TTC549 (cell line): ENCODE data around the gene OR6A2.
A peak's percentile ranks its signal among the peaks of the same experiment; 100 is the strongest.
"Not testable (repeated sequence)": the region's sequence is repeated elsewhere in the genome, so short reads cannot be mapped to it uniquely, and the experiment has no call there.

Source experiments
- FAIRE-seq: peaks from 2 replicates; lab custom pipeline; 2012; peaks lifted over from hg19 to GRCh38; lab: Jason Lieb, UNC

OR6A2 gene

GRCh38 chr11:6799402-6799801 is at the start of gene OR6A2:
OR6A2 (minus strand) TSS chr11:6799689; CDS start chr11:6795708, 3,981 bp downstream.
- FAIRE-seq: no peak

DNA sequence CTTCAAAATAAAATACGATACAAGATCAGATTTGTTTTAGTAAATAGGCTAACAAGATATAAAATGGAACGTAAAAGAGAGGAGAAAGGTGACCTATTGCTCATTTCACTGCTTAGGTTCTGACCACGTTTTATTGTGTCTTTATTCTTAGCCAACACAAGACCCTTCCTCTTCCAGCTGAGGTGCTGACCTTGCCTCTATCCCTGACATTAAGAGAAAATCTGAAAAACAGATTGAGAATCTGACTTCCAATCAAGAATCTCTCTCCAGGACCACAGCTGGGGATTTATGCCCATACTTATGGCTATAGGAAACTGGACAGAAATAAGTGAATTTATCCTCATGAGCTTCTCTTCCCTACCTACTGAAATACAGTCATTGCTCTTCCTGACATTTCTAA is 45.9 kb upstream of the OR6A2 start, which contains the start of gene OR10A5:
TSS of gene OR10A5 (plus strand) at position 301 of the 400 bp plus-strand sequence. CDS start at position 301, 0 bp downstream.
- FAIRE-seq: no peak

- no peak for FAIRE-seq
Observed at GRCh38 chr11:6844356-6844755, 44.9 kb upstream of the OR6A2 start.

DNA sequence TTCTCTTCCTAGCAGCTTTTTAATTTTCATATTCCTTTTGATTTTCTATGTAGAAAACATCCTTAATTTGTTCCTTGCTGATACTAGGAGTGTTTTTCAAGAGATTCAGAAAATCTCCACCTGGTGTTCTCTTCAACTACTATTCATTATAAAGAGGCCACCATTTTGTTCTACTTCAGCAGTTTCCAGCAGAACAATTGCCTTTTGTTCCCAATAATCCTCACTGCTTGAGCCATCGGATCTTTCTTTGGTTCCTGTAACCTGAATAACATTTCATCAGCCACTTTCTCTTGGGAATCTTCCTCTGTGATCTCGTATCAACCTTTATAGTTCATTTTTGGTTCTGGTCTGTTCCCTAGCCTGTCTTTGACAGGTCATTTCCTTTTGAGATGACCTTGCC is 44.2 kb upstream of the OR6A2 start:
- FAIRE-seq: no peak

DNA sequence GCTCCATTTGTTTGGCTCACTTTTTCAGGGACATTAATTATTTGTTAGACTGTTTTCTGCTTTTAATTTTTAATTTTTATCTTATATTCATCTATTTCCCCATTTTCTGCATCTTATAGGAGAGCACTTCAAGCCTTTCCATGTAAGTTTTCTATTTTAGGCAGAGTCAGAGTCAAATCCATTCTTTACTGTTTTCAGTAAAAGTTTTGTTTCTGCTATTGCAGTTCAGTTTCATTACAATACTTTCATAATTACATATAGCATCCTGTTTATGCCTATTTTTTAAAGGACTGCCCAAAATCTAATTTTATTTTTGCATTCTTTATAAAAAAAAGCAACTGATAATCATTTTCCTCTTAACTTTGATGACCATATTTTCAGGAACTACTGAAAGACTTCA is 42.2 kb upstream of the OR6A2 start:
- FAIRE-seq: no peak

DNA sequence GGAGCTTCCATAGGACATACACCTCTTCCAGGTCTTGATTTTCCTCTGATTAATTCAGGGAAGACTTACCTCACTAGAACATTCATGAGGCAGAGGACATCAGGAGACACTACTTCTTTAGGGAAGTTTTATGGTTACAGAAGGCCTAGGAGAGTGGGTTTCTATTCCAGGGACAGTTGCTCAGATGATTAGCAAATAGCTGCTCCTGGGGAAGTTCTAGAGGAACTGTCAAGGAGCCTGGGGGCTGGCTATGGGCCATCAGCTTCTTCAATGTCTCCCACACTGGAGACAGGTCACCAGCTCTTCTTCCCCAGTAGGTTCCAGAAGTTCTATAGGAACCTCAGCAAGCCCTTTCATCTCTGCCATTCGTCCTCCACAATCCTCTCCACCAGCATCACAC is 34.5 kb upstream of the OR6A2 start:
- no peak for FAIRE-seq

DNA sequence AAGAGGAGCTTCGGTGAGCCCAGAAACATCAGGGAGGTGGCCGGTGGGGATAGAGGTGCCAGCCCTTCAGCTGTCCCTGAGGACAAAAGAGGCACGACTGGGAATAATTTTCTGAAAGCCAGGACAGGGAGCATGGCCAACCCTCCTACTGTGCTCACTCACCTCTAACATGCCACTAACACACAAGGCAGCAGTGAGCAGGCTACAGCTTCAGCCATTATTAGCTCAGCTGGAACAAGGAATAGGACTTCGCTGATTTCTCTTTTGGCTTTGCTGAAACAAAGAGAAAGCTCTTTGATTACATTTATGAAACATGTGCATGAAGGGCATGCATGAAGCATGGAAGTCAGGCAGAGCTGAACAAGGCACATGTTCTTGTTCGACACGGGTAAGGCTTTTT is 33.9 kb upstream of the OR6A2 start:
- no peak for FAIRE-seq

- no peak for FAIRE-seq
Observed at GRCh38 chr11:6828103-6828502, 28.6 kb upstream of the OR6A2 start.

GRCh38 chr11:6825231-6825744 is 25.8 kb upstream of the OR6A2 start:
- no peak for FAIRE-seq

DNA sequence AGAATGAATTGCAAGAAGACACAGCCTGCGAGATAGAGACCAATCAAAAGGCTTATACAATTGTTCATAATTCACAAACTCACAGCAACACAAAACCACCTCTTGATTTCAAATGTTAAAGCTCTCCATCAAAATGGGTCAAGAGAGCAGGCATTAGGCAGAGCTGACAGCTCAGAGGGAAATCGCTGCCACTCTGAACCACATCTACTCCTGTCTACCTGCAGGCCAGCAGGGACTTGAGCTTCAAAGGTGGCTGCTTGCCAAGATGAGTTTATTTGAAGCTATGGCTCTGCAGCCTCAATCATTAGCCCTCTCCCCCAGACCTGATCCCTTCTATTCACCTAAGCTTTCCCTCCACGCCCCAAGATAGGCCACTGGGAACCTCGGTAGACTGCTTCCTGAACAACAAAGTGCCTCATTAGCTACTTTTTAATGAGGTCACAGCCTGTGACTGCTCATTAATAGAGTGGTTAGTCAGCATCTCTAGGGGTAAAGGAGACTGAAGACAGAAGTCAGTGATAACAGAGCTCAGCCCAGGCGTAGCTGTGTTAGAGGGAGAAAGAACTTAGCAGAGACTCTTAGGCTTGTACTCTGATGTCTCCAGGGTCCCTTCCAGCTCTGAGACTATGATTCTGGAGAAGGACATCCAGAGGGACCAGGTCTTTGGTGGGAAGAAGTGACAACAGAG is 24.8 kb upstream of the OR6A2 start:
- no peak for FAIRE-seq

DNA sequence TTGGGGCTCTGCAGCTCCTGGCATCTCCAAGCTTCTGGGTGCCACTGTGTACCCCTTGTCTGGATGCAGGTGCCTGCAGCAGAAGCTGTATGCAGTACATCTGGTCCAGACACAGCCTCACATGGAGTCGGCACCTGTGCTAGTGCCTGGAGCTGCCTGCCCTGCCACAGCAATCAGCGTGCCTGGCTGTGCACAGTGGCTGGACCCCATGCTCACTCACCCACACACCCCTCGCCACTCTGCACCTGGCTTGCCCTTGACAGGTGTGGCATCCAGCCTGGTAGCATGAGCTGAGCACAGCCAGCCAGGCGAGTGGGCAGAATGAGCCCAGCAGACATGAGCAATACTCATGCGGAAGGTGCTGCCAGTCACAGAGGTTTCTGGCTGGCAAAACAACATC is 19.5 kb upstream of the OR6A2 start:
- FAIRE-seq: no peak

GRCh38 chr11:6817694-6818093 is 18.2 kb upstream of the OR6A2 start:
- FAIRE-seq: no peak

DNA sequence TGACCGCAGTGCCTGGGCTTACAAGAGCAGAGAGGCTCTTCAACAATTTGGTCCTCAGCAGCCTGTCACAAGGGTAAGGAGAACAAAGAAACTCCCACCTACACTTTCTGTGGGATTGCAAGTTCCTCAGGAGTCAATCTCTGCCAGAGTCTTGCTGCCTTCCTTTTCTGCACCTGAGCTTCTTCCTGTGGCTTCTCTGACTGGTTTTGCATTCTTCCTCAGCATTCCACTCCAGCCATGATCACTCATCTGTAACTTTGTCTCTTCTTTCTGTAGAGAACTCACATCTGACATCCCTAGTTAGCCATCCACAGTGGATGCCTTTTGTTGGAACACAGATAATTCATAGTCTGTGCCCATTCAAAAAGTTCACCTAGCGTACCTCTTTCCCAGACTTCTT is 14.2 kb upstream of the OR6A2 start:
- FAIRE-seq: no peak

DNA sequence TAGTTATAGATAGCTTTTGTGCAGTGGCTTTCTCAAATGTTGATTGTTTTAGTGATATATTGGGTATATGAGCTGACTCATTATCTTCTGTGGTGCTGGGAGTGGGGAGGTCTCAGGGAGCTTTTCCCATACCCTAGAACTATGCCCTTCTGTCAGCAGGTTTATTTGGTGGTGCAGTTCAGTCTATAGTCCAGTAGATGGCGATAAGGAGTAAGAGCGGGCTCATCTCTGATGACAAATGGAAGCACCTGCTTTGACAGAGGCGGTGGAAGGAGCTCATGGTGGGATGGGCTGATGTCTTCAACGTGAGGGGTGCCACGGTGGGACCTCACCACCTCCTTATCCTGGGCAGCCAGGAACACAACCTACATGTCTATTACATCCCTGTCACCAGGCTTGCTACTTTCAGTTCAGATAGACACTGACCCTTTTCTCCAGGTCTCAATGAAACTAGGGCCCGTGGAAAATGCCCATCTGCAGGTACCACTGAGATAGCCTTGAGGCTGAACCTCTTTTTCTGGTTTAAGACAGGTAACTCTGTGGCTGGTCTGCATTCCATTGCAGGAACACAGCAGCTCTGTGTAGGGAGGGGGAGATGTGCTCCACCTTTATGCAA is 13.0 kb upstream of the OR6A2 start:
- no peak for FAIRE-seq

GRCh38 chr11:6801075-6801474 is 1.6 kb upstream of the OR6A2 start:
- not testable (repeated sequence) for FAIRE-seq

DNA sequence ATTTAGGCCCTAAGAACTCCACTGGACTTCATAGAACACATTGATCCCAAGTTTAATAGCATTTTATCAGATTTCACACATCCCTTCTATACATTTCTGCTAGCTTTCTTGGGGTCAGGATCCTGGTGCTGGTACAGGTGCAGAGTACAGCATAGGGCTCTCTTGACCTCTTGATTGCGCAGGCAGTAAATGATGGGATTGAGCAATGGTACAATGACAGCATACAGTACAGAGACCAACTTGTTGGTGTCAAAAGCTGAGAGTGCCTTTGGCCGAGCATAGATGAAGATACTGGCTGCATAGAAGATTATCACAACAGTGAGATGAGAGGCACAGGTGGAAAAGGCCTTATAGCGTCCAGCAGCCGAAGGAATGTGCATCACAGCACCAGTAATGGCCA is 4.8 kb downstream of the OR6A2 start:
- no peak for FAIRE-seq

GRCh38 chr11:6790546-6790945 is 8.9 kb downstream of the OR6A2 start:
- FAIRE-seq: no peak

DNA sequence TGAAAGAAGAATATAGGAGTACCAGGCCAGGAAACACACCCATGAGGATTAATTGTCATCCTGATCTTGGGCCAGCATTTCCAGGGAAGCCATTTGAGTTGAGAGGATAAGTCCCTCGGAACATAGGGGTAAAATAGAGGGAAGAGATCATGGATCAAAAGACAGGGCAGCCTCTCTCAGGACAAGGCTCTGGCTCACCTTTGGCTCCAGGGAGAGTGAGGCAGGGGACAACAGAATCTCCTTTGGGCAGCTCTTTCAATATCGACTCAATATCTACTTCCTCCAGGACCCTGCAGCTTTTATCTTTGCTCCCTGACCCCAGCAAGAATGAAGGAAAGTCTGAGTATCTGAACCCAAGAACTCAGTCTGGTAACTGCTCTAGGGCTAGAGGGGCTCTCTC is 16.8 kb downstream of the OR6A2 start, which contains the start of gene OR2AG1:
TSS of gene OR2AG1 (plus strand) at position 301 of the 400 bp plus-strand sequence. CDS start 2,018 bp downstream, outside the sequence.
- FAIRE-seq: no peak

GRCh38 chr11:6780829-6781228 is 18.7 kb downstream of the OR6A2 start:
- no peak for FAIRE-seq

- no peak for FAIRE-seq
Observed at GRCh38 chr11:6778518-6778917, 21.0 kb downstream of the OR6A2 start.

DNA sequence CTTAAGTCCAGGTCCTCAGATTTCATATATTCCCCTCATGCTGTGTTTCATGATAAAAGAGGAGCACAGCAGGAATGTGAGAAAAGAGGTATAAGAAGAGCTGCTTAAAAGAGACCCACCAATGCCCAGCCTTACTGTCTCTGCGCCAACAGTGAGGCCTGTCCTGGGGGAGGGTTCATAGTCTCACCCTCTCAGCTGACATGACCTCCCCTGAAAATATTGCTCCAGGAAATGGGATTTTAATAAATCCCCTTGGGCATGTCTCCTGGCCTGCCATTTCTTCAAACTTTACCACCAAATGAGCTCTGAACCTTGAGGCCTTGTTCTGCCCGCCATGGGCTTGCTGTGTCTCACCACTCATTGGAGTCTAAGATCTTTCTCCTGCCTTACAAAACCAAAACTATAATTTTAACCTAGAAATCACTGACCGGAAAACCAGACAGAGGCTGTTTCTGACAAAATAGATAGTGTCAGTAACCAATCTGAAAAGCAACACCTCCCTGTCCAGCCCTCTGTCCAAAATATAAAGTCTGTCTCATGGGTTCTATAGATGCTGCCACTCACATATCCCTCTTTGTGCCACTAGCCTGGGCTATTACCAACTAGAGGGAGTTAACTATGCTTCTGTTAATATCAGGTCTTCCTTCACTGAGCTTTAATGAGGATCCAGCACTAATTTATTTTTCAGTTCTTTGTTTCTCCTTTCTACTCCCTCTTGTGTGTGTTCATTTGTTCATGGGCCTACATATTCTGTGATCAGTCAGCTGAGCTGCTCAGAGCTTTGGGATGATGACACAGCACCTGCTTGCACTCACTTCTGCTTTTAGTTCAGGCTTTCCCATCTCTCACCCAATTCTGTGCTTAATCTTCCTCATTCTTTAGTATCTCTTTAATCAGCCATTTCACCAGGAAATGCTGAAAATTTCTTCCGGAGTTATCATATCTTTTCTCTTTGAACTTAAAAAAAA is 27.3 kb downstream of the OR6A2 start, which contains the start of gene OR2AG2:
TSS of gene OR2AG2 (minus strand) at position 51 of the 968 bp plus-strand sequence. CDS start 3,019 bp downstream, outside the sequence.
- no peak for FAIRE-seq

DNA sequence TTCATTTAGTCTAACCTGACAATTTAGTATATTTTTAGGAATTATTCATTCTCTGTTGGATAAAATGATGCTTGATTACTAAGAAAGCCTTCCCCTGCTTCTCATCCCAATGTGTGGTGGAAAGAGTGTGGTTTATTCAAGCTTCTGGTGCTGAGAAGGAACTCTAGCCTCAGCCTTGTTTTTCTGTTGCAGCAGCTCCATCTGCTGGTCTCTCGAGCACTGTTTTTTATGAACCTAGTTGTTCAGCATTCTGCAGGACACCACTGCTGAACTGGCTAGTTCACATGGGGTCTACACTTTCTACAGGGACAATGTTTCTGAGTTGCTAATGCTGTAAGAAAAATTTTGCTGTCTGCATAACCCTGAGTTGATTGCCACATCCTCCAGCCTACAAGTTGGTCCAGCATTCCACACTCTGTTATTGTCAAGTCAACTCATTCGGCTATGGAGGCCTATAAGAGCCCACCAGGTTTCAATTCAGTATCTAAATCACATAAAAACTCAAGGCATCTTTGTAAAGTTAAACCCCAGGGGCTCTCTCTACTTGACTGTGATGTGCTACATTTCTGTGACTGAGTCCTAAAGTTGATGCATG is 42.0 kb downstream of the OR6A2 start:
- FAIRE-seq: peak; percentile 78
